HCT116 (cell line): ENCODE results near the gene FAM162A.

ENCODE experiments used
- CTCF ChIP-seq, 3 experiments: fragments of 200-600 bp in 1 of 3; sonication (generic) in 1 of 3; IDR thresholded peaks in 2 of 3; conservative IDR thresholded peaks in 1 of 3; 2 replicates each; pipeline ENCODE4 v1.5.1; 2012 to 2017; ENCODE audit warnings: low read depth in 2 of 3, low read length in 2 of 3, antibody characterized with exemption in 1 of 3, borderline replicate concordance in 1 of 3, control low read depth in 1 of 3, mild to moderate bottlenecking in 1 of 3, mixed read lengths in 1 of 3, mixed run types in 1 of 3, moderate library complexity in 1 of 3; ENCODE audit not compliant: insufficient read depth in 1 of 3
- EZH2 ChIP-seq: fragments of 200-600 bp; sonication (generic); IDR thresholded peaks from 2 replicates; pipeline ENCODE4 v1.6.1; 2017; ENCODE audit warnings: antibody characterized with exemption, mixed run types
- EZH2phosphoT487 ChIP-seq: fragments of 200-600 bp; IDR thresholded peaks from 2 replicates; pipeline ENCODE4 v1.6.1; 2018; ENCODE audit warnings: antibody characterized with exemption, borderline replicate concordance
- JUND ChIP-seq: IDR thresholded peaks from 2 replicates; pipeline ENCODE4 v1.6.1; 2012
- POLR2A ChIP-seq: IDR thresholded peaks from 2 replicates; pipeline ENCODE4 v1.7.0; 2011; ENCODE audit warnings: borderline replicate concordance; ENCODE audit not compliant: insufficient read depth, insufficient read length; ENCODE audit errors: extremely low read depth
- POLR2AphosphoS5 ChIP-seq: IDR thresholded peaks from 2 replicates; pipeline ENCODE4 v1.6.1; 2011; ENCODE audit warnings: mild to moderate bottlenecking, low read depth, low read length, moderate library complexity
- RAD21 ChIP-seq: IDR thresholded peaks from 2 replicates; pipeline ENCODE4 v1.6.1; 2012; ENCODE audit warnings: low read depth, mild to moderate bottlenecking
- SIN3A ChIP-seq: IDR thresholded peaks from 2 replicates; pipeline ENCODE4 v1.6.1; 2012; ENCODE audit warnings: low read depth
- SRF ChIP-seq: IDR thresholded peaks from 2 replicates; pipeline ENCODE4 v1.6.1; 2012; ENCODE audit warnings: low read depth
- TCF7L2 ChIP-seq: IDR thresholded peaks from 2 replicates; pipeline ENCODE4 v1.7.0; 2011; ENCODE audit warnings: borderline replicate concordance, inconsistent platforms; ENCODE audit not compliant: insufficient read depth, insufficient read length; ENCODE audit errors: extremely low read depth
- YY1 ChIP-seq: IDR thresholded peaks from 2 replicates; pipeline ENCODE4 v1.6.1; 2011; ENCODE audit warnings: low read length, low read depth, moderate library complexity, mild to moderate bottlenecking; ENCODE audit not compliant: insufficient replicate concordance; ENCODE audit errors: extremely low read depth
- ZNF274 ChIP-seq: fragments of 200-500 bp; sonication (Bioruptor generic); IDR thresholded peaks from 2 replicates; pipeline ENCODE4 v1.6.1; 2014; ENCODE audit warnings: mild to moderate bottlenecking, low read depth, low read length, inconsistent platforms
- TF ChIP-seq, protein P1 (sequence below): IDR thresholded peaks from 2 replicates; pipeline ENCODE4 v1.6.1; 2012
- TF ChIP-seq, protein P2 (sequence below): IDR thresholded peaks from 2 replicates; pipeline ENCODE4 v1.6.1; 2012

DNA sequence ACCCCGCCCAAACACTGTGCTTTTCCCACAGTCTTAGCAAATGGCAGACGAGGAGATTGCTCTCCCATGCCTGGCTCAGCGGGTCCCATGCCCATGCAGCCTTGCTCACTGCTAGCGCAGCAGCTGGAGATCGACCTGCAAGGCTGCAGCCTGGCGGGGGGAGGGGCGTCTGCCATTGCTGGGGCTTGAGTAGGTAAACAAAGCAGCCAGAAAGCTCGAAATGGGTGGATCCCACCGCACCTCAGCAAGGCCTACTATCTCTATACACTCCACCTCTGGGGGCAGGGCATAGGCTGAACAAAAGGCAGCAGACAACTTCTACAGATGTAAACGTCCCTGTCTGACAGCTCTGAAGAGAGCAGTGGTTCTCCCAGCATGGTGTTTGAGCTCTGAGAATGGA is 59.1 kb downstream of the FAM162A start:
- TF ChIP-seq ZNF274, result no peak
- TF ChIP-seq EZH2, result no peak
- TF ChIP-seq, protein P1, sequence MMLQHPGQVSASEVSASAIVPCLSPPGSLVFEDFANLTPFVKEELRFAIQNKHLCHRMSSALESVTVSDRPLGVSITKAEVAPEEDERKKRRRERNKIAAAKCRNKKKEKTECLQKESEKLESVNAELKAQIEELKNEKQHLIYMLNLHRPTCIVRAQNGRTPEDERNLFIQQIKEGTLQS, result no peak
- TF ChIP-seq CTCF (IDR thresholded peaks at IDR 0.05 in 2 of 3, conservative IDR thresholded peaks at IDR 0.05 in 1 of 3; ENCODE audit: borderline replicate concordance in 1 of 3, insufficient read depth in 1 of 3, low read depth in 2 of 3, low read length in 2 of 3), result no peak
- no peak for TF ChIP-seq SRF
- TF ChIP-seq, protein P2, sequence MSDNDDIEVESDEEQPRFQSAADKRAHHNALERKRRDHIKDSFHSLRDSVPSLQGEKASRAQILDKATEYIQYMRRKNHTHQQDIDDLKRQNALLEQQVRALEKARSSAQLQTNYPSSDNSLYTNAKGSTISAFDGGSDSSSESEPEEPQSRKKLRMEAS, result no peak
- TF ChIP-seq RAD21, result no peak
- TF ChIP-seq YY1, result no peak
- no peak for TF ChIP-seq SIN3A
- no peak for TF ChIP-seq EZH2phosphoT487
- no peak for TF ChIP-seq POLR2AphosphoS5
- no peak for TF ChIP-seq TCF7L2
- no peak for TF ChIP-seq POLR2A
- no peak for TF ChIP-seq JUND
